Fibroblast of villous mesenchyme (primary cell): ENCODE results near the gene SIMC1. TPM values are rescaled to one million over a fixed set of nuclear protein-coding genes. Genes with fewer than 3 reads are reported as not detected.

Experiments used
- DNase-seq: peaks from one replicate; pipeline ENCODE4 v3.0.0-alpha.2; 2010; ENCODE audit warnings: low read depth
- H3K4me3 ChIP-seq: 2 replicates; pipeline ENCODE4 v1.5.1; 2011; ENCODE audit warnings: low read depth, mild to moderate bottlenecking, low read length
- small RNA-seq: library from RNA; depleted of rRNA; stranded (forward); fragments of <200 nt; gene quantifications from one replicate; pipeline ENCODE3, GENCODE V24; 2012
- total RNA-seq: library from RNA; depleted of rRNA; stranded (reverse); fragments of >200 nt; gene quantifications from 2 replicates; pipeline ENCODE4 v1.2.3, GENCODE V29; 2012
- TF ChIP-seq, protein P1 (sequence below): IDR thresholded peaks from 2 replicates; pipeline ENCODE4 v1.5.1; 2012; ENCODE audit warnings: low read depth, mild to moderate bottlenecking, low read length; ENCODE audit not compliant: insufficient read depth

SIMC1 gene
- total RNA-seq, 1 donor, result 5.2 TPM

DNA sequence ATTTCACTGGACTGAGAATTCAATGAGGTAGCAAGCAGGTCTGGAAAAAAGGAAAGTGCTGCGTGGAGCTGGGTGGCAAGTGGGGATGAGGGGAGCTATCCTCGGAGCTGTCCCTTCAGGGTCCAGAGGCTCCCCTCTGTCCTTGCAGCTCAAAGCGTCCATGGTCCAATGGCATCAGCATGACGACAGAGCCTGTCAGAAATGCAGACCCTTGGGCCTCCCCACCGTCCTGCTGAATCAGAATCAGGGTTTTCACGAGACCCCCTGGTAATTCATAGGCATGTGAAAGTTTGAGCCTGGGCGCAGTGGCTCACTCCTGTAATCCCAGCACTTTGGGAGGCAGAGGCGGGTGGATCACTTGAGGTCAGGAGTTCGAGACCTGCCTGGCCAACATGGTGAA is 155.9 kb downstream of the SIMC1 start:
- TF ChIP-seq, protein P1, sequence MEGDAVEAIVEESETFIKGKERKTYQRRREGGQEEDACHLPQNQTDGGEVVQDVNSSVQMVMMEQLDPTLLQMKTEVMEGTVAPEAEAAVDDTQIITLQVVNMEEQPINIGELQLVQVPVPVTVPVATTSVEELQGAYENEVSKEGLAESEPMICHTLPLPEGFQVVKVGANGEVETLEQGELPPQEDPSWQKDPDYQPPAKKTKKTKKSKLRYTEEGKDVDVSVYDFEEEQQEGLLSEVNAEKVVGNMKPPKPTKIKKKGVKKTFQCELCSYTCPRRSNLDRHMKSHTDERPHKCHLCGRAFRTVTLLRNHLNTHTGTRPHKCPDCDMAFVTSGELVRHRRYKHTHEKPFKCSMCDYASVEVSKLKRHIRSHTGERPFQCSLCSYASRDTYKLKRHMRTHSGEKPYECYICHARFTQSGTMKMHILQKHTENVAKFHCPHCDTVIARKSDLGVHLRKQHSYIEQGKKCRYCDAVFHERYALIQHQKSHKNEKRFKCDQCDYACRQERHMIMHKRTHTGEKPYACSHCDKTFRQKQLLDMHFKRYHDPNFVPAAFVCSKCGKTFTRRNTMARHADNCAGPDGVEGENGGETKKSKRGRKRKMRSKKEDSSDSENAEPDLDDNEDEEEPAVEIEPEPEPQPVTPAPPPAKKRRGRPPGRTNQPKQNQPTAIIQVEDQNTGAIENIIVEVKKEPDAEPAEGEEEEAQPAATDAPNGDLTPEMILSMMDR, result no peak
- H3K4me3 ChIP-seq, result no peak overlapping the region
- DNase-seq, result no peak

DNA sequence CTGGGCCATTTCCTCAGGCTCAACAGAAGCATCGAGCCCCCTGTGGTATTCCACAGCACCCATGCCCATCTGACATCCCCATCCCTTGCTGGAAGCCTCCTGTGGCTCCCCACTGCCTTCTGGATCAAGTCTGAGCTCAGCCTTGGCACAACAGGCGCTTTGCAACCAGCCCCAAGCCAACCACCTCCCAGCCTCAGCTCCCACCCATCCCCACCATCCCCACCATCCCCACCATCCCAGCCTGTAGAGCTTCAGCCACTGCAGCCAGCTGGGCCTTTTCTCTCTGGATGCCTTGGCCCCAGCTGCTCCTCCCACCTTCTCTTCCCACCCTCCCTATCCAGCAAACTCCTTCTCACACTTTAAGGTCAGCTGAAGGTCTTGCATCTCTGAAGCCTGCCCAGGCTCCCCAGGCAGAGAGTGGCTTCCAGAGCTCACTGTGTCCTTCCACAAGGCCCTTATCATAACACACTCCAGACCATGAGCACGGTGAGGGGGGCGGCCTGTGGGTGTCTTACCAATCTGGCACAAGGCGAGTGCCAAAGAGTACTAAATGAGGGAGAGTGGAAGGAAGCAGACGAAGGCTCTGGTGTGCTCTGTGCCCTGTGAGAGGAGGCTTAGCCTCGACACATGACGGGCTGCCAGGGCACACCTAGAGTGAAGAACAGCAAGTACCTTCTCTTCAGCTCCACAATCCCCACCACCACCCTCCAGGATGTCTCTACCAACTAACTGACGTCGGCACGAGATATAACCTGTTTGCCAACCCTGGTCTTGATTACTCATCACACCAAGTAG is 156.9 kb downstream of the SIMC1 start:
- TF ChIP-seq, protein P1, result no peak
- DNase-seq, result peak; percentile 73
- no peak overlapping the region for H3K4me3 ChIP-seq

Small RNA genes lying within 50 kb of the gene (small RNA-seq; reads per million reads assigned to genes)
- gene MIR1271, result 6.3 reads per million, percentile 85 among the genes with 10 or more reads in this experiment

Other genes starting within 250 kb of the SIMC1 start
- 65.4 and 107 TPM in 2 replicates for gene KIAA1191, start 123.3 kb downstream of the SIMC1 start, total RNA-seq
- gene ARL10, start 127.1 kb downstream of the SIMC1 start, total RNA-seq, result 13.4 and 17.7 TPM in 2 replicates
- gene NOP16, start 150.2 kb downstream of the SIMC1 start, total RNA-seq, result 9.3 and 13.8 TPM in 2 replicates
- gene HIGD2A, start 150.3 kb downstream of the SIMC1 start, total RNA-seq, result 19.0 and 33.5 TPM in 2 replicates
- 86.3 and 118 TPM in 2 replicates for gene CLTB, start 178.1 kb downstream of the SIMC1 start, total RNA-seq
- gene FAF2, start 210.0 kb downstream of the SIMC1 start, total RNA-seq, result 37.0 and 59.2 TPM in 2 replicates